A549 (cell line): ENCODE results near the gene FREY1.

Source experiments
- CTCF ChIP-seq: fragments of >200 bp; sonication (Bioruptor Twin); formaldehyde crosslinking; IDR thresholded peaks from 3 replicates; pipeline ENCODE4 v1.5.1; 2016
- HDAC2 ChIP-seq: fragments of 200-600 bp; sonication (generic); IDR thresholded peaks from 2 replicates; pipeline ENCODE4 v1.6.1; 2016
- HOXB13 ChIP-seq: fragments of 250-450 bp; sonication (Bioruptor Pico); IDR thresholded peaks from 2 replicates; pipeline ENCODE4 v1.5.0; 2020; ENCODE audit warnings: low read depth, mild to moderate bottlenecking, moderate library complexity
- JUNB ChIP-seq: fragments of >200 bp; sonication (Bioruptor Twin); formaldehyde crosslinking; IDR thresholded peaks from 2 replicates; pipeline ENCODE4 v1.6.1; 2016
- KDM5A ChIP-seq: fragments of 200-600 bp; sonication (generic); IDR thresholded peaks from 2 replicates; pipeline ENCODE4 v1.6.1; 2016; ENCODE audit warnings: antibody characterized with exemption, mild to moderate bottlenecking
- MAFK ChIP-seq: fragments of 450-650 bp; IDR thresholded peaks from 2 replicates; pipeline ENCODE4 v1.6.1; 2014; ENCODE audit not compliant: partially characterized antibody
- MYC ChIP-seq: IDR thresholded peaks from 2 replicates; pipeline ENCODE4 v1.6.1; 2012; ENCODE audit warnings: mild to moderate bottlenecking, inconsistent platforms, low read length, improper control_type of control experiment, borderline replicate concordance
- RFX5 ChIP-seq: fragments of 450-650 bp; IDR thresholded peaks from 2 replicates; pipeline ENCODE4 v1.7.1; 2014; ENCODE audit warnings: antibody characterized with exemption, mild to moderate bottlenecking, moderate library complexity
- TF ChIP-seq, protein P1 (sequence below): IDR thresholded peaks from 2 replicates; pipeline ENCODE4 v1.6.1; 2012
- TF ChIP-seq, protein P2 (sequence below): IDR thresholded peaks from 2 replicates; pipeline ENCODE4 v1.6.1; 2012; ENCODE audit warnings: low read depth, borderline replicate concordance
- TF ChIP-seq, protein P3 (sequence below): fragments of 250-450 bp; sonication (Bioruptor Pico); IDR thresholded peaks from 2 replicates; pipeline ENCODE4 v1.5.0; 2021; ENCODE audit warnings: mild to moderate bottlenecking, moderate library complexity, borderline replicate concordance
- TF ChIP-seq, protein P4 (sequence below): fragments of 200-600 bp; sonication (generic); IDR thresholded peaks from 2 replicates; pipeline ENCODE4 v1.6.1; 2016; ENCODE audit warnings: antibody characterized with exemption, mild to moderate bottlenecking, moderate library complexity

GRCh38 chr11:45879803-45880686 is 27.0 kb downstream of the FREY1 start:
- TF ChIP-seq KDM5A (no peak), HDAC2 (no peak), RFX5 (no peak), CTCF (no peak), HOXB13 (CRISPR knock-in tag) (no peak), JUNB (no peak), MYC (no peak), MAFK (no peak)
- TF ChIP-seq, protein P1, sequence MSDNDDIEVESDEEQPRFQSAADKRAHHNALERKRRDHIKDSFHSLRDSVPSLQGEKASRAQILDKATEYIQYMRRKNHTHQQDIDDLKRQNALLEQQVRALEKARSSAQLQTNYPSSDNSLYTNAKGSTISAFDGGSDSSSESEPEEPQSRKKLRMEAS: no peak
- TF ChIP-seq, protein P2, sequence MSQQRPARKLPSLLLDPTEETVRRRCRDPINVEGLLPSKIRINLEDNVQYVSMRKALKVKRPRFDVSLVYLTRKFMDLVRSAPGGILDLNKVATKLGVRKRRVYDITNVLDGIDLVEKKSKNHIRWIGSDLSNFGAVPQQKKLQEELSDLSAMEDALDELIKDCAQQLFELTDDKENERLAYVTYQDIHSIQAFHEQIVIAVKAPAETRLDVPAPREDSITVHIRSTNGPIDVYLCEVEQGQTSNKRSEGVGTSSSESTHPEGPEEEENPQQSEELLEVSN: no peak
- TF ChIP-seq, protein P3, sequence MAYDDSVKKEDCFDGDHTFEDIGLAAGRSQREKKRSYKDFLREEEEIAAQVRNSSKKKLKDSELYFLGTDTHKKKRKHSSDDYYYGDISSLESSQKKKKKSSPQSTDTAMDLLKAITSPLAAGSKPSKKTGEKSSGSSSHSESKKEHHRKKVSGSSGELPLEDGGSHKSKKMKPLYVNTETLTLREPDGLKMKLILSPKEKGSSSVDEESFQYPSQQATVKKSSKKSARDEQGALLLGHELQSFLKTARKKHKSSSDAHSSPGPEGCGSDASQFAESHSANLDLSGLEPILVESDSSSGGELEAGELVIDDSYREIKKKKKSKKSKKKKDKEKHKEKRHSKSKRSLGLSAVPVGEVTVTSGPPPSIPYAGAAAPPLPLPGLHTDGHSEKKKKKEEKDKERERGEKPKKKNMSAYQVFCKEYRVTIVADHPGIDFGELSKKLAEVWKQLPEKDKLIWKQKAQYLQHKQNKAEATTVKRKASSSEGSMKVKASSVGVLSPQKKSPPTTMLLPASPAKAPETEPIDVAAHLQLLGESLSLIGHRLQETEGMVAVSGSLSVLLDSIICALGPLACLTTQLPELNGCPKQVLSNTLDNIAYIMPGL (CRISPR knock-in tag): no peak
- TF ChIP-seq, protein P4, sequence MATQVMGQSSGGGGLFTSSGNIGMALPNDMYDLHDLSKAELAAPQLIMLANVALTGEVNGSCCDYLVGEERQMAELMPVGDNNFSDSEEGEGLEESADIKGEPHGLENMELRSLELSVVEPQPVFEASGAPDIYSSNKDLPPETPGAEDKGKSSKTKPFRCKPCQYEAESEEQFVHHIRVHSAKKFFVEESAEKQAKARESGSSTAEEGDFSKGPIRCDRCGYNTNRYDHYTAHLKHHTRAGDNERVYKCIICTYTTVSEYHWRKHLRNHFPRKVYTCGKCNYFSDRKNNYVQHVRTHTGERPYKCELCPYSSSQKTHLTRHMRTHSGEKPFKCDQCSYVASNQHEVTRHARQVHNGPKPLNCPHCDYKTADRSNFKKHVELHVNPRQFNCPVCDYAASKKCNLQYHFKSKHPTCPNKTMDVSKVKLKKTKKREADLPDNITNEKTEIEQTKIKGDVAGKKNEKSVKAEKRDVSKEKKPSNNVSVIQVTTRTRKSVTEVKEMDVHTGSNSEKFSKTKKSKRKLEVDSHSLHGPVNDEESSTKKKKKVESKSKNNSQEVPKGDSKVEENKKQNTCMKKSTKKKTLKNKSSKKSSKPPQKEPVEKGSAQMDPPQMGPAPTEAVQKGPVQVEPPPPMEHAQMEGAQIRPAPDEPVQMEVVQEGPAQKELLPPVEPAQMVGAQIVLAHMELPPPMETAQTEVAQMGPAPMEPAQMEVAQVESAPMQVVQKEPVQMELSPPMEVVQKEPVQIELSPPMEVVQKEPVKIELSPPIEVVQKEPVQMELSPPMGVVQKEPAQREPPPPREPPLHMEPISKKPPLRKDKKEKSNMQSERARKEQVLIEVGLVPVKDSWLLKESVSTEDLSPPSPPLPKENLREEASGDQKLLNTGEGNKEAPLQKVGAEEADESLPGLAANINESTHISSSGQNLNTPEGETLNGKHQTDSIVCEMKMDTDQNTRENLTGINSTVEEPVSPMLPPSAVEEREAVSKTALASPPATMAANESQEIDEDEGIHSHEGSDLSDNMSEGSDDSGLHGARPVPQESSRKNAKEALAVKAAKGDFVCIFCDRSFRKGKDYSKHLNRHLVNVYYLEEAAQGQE: no peak
